ENCODE data around the gene SUPT3H.

- TF ChIP-seq CTCF (IDR thresholded peaks at IDR 0.05), result no peak
- no peak for TF ChIP-seq POLR2AphosphoS5 (IDR thresholded peaks at IDR 0.05)
- no peak for TF ChIP-seq EP300 (IDR thresholded peaks at IDR 0.05; ENCODE audit: low read depth)
Observed at GRCh38 chr6:44820321-44820720, 557.4 kb downstream of the SUPT3H start.

Measured in transverse colon (tissue), 4 donors.